ENCODE measurements around the gene OCIAD1. TPM values are rescaled to one million over a fixed set of nuclear protein-coding genes. Genes with fewer than 3 reads are reported as not detected.
A peak's percentile ranks its signal among the peaks of the same experiment; 100 is the strongest.

The OCIAD1 gene
- total and polyA plus RNA-seq, 10 of the 15 experiments (the other 5 are each of a cell fraction or from before 2014, with no cell fraction given), result 89.1 to 196 (median 136) TPM

- TF ChIP-seq MYC (IDR thresholded peaks at IDR 0.05; ENCODE audit: insufficient read depth, insufficient read length, insufficient replicate concordance, low read length, severe bottlenecking) (no peak), SPI1 (IDR thresholded peaks at IDR 0.05; ENCODE audit: borderline replicate concordance, insufficient read depth, low read depth, low read length) (no peak), NFXL1 (IDR thresholded peaks at IDR 0.05; ENCODE audit: borderline replicate concordance) (no peak)
Measured at GRCh38 chr4:48827622-48828021, 3.3 kb upstream of the OCIAD1 start (continued).

GRCh38 chr4:48831532-48832030 is 693 bp downstream of the OCIAD1 start:
- FAIRE-seq, result no peak
- peak overlapping the region; percentile 71 for H2AFZ ChIP-seq (ENCODE audit: control insufficient read depth, low read depth, low read length)
- H3K36me3 ChIP-seq (ENCODE audit: control insufficient read depth in 2 of 2, insufficient read depth in 2 of 2, low read length in 1 of 2), result peaks cover 5 to 15% of the 10 kb centered on the region in 2 experiments
- H3K4me2 ChIP-seq (ENCODE audit: control insufficient read depth, insufficient read depth), result peak overlapping the region; percentile 9
- H4K20me1 ChIP-seq (ENCODE audit: control insufficient read depth, insufficient read depth), result no peaks in the 10 kb centered on the region
- TSS peak; percentile 87 for BruUV-seq (replicated peaks)
- H3K4me3 ChIP-seq, result peak overlapping the region; percentile 97
- intact Hi-C loops (cut with micrococcal nuclease; ENCODE audit: unreplicated experiment) (loop anchor here (1.0 kb wide), 1 partner anchor 51 kb away; the partner anchor contains the start of gene FRYL), in situ Hi-C loops (cut with MboI) (no loop called here)
- RAD21 ChIA-PET (ENCODE audit: unreplicated experiment), result no interaction called here
- CTCF ChIA-PET, result interaction anchor here (1.3 kb wide), 1 partner anchor 52 kb away, joined by 4 read pairs; the partner anchor contains the start of gene FRYL
- SMC1A ChIA-PET (ENCODE audit: uncharacterized antibody, unreplicated experiment), result interaction anchor here (0.7 to 1.1 kb wide), 3 partner anchors 27 to 252 kb away, joined by 3 to 4 read pairs (median 3); partner anchors contain the start of gene FRYL
- TF ChIP-seq POU2F2 (IDR thresholded peaks at IDR 0.05; ENCODE audit: borderline replicate concordance, low read depth, low read length) (no peak), SPI1 (IDR thresholded peaks at IDR 0.05; ENCODE audit: borderline replicate concordance, insufficient read depth, low read depth, low read length) (peak; percentile 30; the same call in 1 of the 2 replicates), NFYA (IDR thresholded peaks at IDR 0.05; ENCODE audit: borderline replicate concordance, low read depth, low read length) (no peak), IKZF2 (IDR thresholded peaks at IDR 0.05) (0 out of 4 replicates have a peak, but pooled peaks of 1 of the 2 experiments have one; percentile 2), NFIC (IDR thresholded peaks at IDR 0.05; ENCODE audit: low read depth, low read length) (peak; percentile 36; the same call in 1 of the 2 replicates), PML (IDR thresholded peaks at IDR 0.05; ENCODE audit: low read length) (peak; percentile 81; the same call in 1 of the 2 replicates), TCF3 (IDR thresholded peaks at IDR 0.05; ENCODE audit: borderline replicate concordance, insufficient read depth, low read depth, low read length) (no peak), NRF1 (conservative IDR thresholded peaks at IDR 0.05; ENCODE audit: low read depth, low read length) (no peak), MYB (IDR thresholded peaks at IDR 0.05; ENCODE audit: borderline replicate concordance, low read depth, low read length) (no peak), RAD51 (IDR thresholded peaks at IDR 0.05) (no peak), NFYB (IDR thresholded peaks at IDR 0.05; ENCODE audit: insufficient read depth, low read depth, low read length) (no peak), ATF2 (IDR thresholded peaks at IDR 0.05; ENCODE audit: low read length) (no peak; the same call in 1 of the 2 replicates), MTA3 (IDR thresholded peaks at IDR 0.05; ENCODE audit: borderline replicate concordance, low read length) (0 out of 2 replicates have a peak, but pooled peaks have one; percentile 80)
- TF ChIP-seq, protein P1, sequence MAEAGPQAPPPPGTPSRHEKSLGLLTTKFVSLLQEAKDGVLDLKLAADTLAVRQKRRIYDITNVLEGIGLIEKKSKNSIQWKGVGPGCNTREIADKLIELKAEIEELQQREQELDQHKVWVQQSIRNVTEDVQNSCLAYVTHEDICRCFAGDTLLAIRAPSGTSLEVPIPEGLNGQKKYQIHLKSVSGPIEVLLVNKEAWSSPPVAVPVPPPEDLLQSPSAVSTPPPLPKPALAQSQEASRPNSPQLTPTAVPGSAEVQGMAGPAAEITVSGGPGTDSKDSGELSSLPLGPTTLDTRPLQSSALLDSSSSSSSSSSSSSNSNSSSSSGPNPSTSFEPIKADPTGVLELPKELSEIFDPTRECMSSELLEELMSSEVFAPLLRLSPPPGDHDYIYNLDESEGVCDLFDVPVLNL (IDR thresholded peaks at IDR 0.05; ENCODE audit: low read depth, low read length), result no peak
- TF ChIP-seq, protein P2, sequence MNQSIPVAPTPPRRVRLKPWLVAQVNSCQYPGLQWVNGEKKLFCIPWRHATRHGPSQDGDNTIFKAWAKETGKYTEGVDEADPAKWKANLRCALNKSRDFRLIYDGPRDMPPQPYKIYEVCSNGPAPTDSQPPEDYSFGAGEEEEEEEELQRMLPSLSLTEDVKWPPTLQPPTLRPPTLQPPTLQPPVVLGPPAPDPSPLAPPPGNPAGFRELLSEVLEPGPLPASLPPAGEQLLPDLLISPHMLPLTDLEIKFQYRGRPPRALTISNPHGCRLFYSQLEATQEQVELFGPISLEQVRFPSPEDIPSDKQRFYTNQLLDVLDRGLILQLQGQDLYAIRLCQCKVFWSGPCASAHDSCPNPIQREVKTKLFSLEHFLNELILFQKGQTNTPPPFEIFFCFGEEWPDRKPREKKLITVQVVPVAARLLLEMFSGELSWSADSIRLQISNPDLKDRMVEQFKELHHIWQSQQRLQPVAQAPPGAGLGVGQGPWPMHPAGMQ (IDR thresholded peaks at IDR 0.05; ENCODE audit: borderline replicate concordance), result no peak
- H3K4me1 ChIP-seq (ENCODE audit: control insufficient read depth, insufficient read depth, low read length), result no peaks in the 10 kb centered on the region
- H3K9me3 ChIP-seq (replicated peaks; ENCODE audit: control insufficient read depth, insufficient read depth, low read length), result no peaks in the 10 kb centered on the region
- H3K9ac ChIP-seq (ENCODE audit: control insufficient read depth, insufficient read depth, low read length), result peak overlapping the region; percentile 99
- H3K27me3 ChIP-seq (replicated peaks in 1 of 2; ENCODE audit: control insufficient read depth in 2 of 2, insufficient read depth in 2 of 2, low read length in 1 of 2), result no peaks in the 10 kb centered on the region
- H3K79me2 ChIP-seq (ENCODE audit: control insufficient read depth, insufficient read depth, low read length), result peaks cover 28% of the 10 kb centered on the region
- POLR2A ChIA-PET, result interaction anchor here (0.9 to 1.3 kb wide), 2 partner anchors 9 to 51 kb away, joined by 3 read pairs; partner anchors contain the start of gene FRYL
- 3% methylated on average over 10 of the region's 10 CpGs for WGBS (ENCODE audit: insufficient coverage, insufficient replicate concordance, low lambda C conversion rate, missing lambda C conversion rate)
- H3K27ac ChIP-seq (ENCODE audit: control insufficient read depth, insufficient read depth), result peak overlapping the region; percentile 98
- peak; percentile 28 for ATAC-seq
- DNase-seq (ENCODE audit: low read depth, low spot score), result peak; percentile 15

All from GM12878 (cell line).